SJCRH30 (cell line): ENCODE results near the gene CERS5. TPM values are rescaled to one million over a fixed set of nuclear protein-coding genes. Genes with fewer than 3 reads are reported as not detected.
A peak's percentile ranks its signal among the peaks of the same experiment; 100 is the strongest.

Source experiments
- DNase-seq, 2 experiments: peaks; one replicate each; pipeline ENCODE4 v3.0.0-alpha.2; 2015 to 2020
- H3K27ac ChIP-seq: fragments of 250-450 bp; sonication (Bioruptor Pico); 2 replicates; pipeline ENCODE4 v1.5.1; 2020; ENCODE audit warnings: mild to moderate bottlenecking, moderate library complexity
- H3K27me3 ChIP-seq: fragments of 250-450 bp; sonication (Bioruptor Pico); 2 replicates; pipeline ENCODE4 v1.5.1; 2020; ENCODE audit warnings: mild to moderate bottlenecking, moderate library complexity
- H3K36me3 ChIP-seq: fragments of 250-450 bp; sonication (Bioruptor Pico); 2 replicates; pipeline ENCODE4 v1.5.1; 2020; ENCODE audit warnings: mild to moderate bottlenecking, moderate library complexity
- H3K4me1 ChIP-seq: fragments of 250-450 bp; sonication (Bioruptor Pico); 2 replicates; pipeline ENCODE4 v1.5.1; 2020; ENCODE audit warnings: mild to moderate bottlenecking, moderate library complexity
- H3K4me3 ChIP-seq: fragments of 250-450 bp; sonication (Bioruptor Pico); 2 replicates; pipeline ENCODE4 v1.5.1; 2020; ENCODE audit warnings: mild to moderate bottlenecking, moderate library complexity
- H3K9me3 ChIP-seq: fragments of 250-450 bp; sonication (Bioruptor Pico); replicated peaks from 2 replicates; pipeline ENCODE4 v1.5.1; 2020; ENCODE audit warnings: mild to moderate bottlenecking, moderate library complexity
- total RNA-seq: library from RNA; depleted of rRNA; stranded (reverse); fragments of >200 nt; shearing (Covaris generic); gene quantifications from 2 replicates; pipeline ENCODE4 v1.2.3, GENCODE V29; 2014; rRNA removed

CERS5 gene
- 43.4 and 58.7 TPM in 2 replicates for total RNA-seq

- peaks cover 3% of the 10 kb centered on the region; the same call in 1 of the 2 replicates for H3K4me1 ChIP-seq
- H3K27me3 ChIP-seq, result no peaks in the 10 kb centered on the region
- 0 out of 2 replicates have a peak, but pooled peaks cover 2% of the 10 kb centered on the region for H3K9me3 ChIP-seq
- peak within 1 kb of the TSS; percentile 94 for H3K4me3 ChIP-seq
- H3K27ac ChIP-seq, result peak within 1 kb of the TSS; percentile 87
- DNase-seq, result peak; percentile 100
- no peaks in the 10 kb centered on the region for H3K36me3 ChIP-seq
These were observed at the start of gene CERS5 for GRCh38 chr12:50167049-50167828. Gene CERS5 (minus strand): TSS chr12:50167369. CDS start chr12:50167297, 72 bp downstream.

- H3K4me1 ChIP-seq, result peaks cover 6% of the 10 kb centered on the region; the same call in 1 of the 2 replicates
- H3K9me3 ChIP-seq, result no peaks in the 10 kb centered on the region
- H3K4me3 ChIP-seq, result no peak overlapping the region
- DNase-seq, result no peak
- H3K36me3 ChIP-seq, result peaks cover 4% of the 10 kb centered on the region
- no peak overlapping the region for H3K27ac ChIP-seq
- no peaks in the 10 kb centered on the region for H3K27me3 ChIP-seq
These were observed 47.9 kb upstream of the CERS5 start for GRCh38 chr12:50215033-50215432.

- no peak overlapping the region for H3K27ac ChIP-seq
- H3K9me3 ChIP-seq, result no peaks in the 10 kb centered on the region
- H3K36me3 ChIP-seq, result peaks cover 4% of the 10 kb centered on the region
- no peak for DNase-seq
- peaks cover 5% of the 10 kb centered on the region; the same call in 1 of the 2 replicates for H3K4me1 ChIP-seq
- H3K4me3 ChIP-seq, result no peak overlapping the region
- no peaks in the 10 kb centered on the region for H3K27me3 ChIP-seq
These were observed 46.8 kb upstream of the CERS5 start for GRCh38 chr12:50214018-50214417.

- peaks cover 4% of the 10 kb centered on the region for H3K36me3 ChIP-seq
- no peak overlapping the region for H3K4me3 ChIP-seq
- H3K27me3 ChIP-seq, result no peaks in the 10 kb centered on the region
- no peak overlapping the region for H3K27ac ChIP-seq
- H3K9me3 ChIP-seq, result no peaks in the 10 kb centered on the region
- no peak for DNase-seq
- H3K4me1 ChIP-seq, result peaks cover 5% of the 10 kb centered on the region; the same call in 1 of the 2 replicates
These were observed 46.3 kb upstream of the CERS5 start for GRCh38 chr12:50213439-50213838.

- no peak overlapping the region for H3K27ac ChIP-seq
- DNase-seq, result no peak
- H3K4me3 ChIP-seq, result no peak overlapping the region
- H3K9me3 ChIP-seq, result no peaks in the 10 kb centered on the region
- peaks cover 5% of the 10 kb centered on the region; the same call in 1 of the 2 replicates for H3K4me1 ChIP-seq
- H3K36me3 ChIP-seq, result peaks cover 5% of the 10 kb centered on the region; the same call in 1 of the 2 replicates
- no peaks in the 10 kb centered on the region for H3K27me3 ChIP-seq
These were observed 44.9 kb upstream of the CERS5 start for GRCh38 chr12:50212071-50212467.

- Histone ChIP-seq H3K36me3 (peaks cover 5% of the 10 kb centered on the region; the same call in 1 of the 2 replicates), H3K4me1 (peaks cover 5% of the 10 kb centered on the region; the same call in 1 of the 2 replicates), H3K4me3 (no peak overlapping the region), H3K9me3 (no peaks in the 10 kb centered on the region), H3K27me3 (no peaks in the 10 kb centered on the region), H3K27ac (no peak overlapping the region)
- no peak for DNase-seq
These were observed 44.4 kb upstream of the CERS5 start for GRCh38 chr12:50211392-50212070.

- H3K9me3 ChIP-seq, result no peaks in the 10 kb centered on the region
- no peak overlapping the region for H3K27ac ChIP-seq
- H3K4me1 ChIP-seq, result peaks cover 7% of the 10 kb centered on the region
- no peaks in the 10 kb centered on the region for H3K27me3 ChIP-seq
- no peak for DNase-seq
- no peak overlapping the region for H3K4me3 ChIP-seq
- peaks cover 24% of the 10 kb centered on the region for H3K36me3 ChIP-seq
These were observed 40.3 kb upstream of the CERS5 start for GRCh38 chr12:50207424-50207823.

- H3K4me3 ChIP-seq, result no peak overlapping the region
- no peaks in the 10 kb centered on the region for H3K9me3 ChIP-seq
- no peak overlapping the region for H3K27ac ChIP-seq
- H3K4me1 ChIP-seq, result peaks cover 18% of the 10 kb centered on the region
- peaks cover 32% of the 10 kb centered on the region for H3K36me3 ChIP-seq
- no peaks in the 10 kb centered on the region for H3K27me3 ChIP-seq
- no peak for DNase-seq
These were observed 38.5 kb upstream of the CERS5 start for GRCh38 chr12:50205648-50206047.

GRCh38 chr12:50203691-50204090, 36.5 kb upstream of the CERS5 start:
- no peak overlapping the region for H3K27ac ChIP-seq
- H3K4me1 ChIP-seq, result peaks cover 24% of the 10 kb centered on the region
- peaks cover 46% of the 10 kb centered on the region for H3K36me3 ChIP-seq
- no peaks in the 10 kb centered on the region for H3K9me3 ChIP-seq
- no peak for DNase-seq
- no peaks in the 10 kb centered on the region for H3K27me3 ChIP-seq
- no peak overlapping the region for H3K4me3 ChIP-seq

GRCh38 chr12:50201987-50202521, 34.9 kb upstream of the CERS5 start:
- Histone ChIP-seq H3K9me3 (no peaks in the 10 kb centered on the region), H3K36me3 (peaks cover 51% of the 10 kb centered on the region)

GRCh38 chr12:50200552-50201273, 33.5 kb upstream of the CERS5 start:
- peak overlapping the region; percentile 39 for H3K27ac ChIP-seq
- H3K27me3 ChIP-seq, result no peaks in the 10 kb centered on the region
- H3K36me3 ChIP-seq, result peaks cover 51% of the 10 kb centered on the region
- no peaks in the 10 kb centered on the region for H3K9me3 ChIP-seq
- peak in 1 of 2 experiments; percentile 41 for DNase-seq
- H3K4me1 ChIP-seq, result peaks cover 38% of the 10 kb centered on the region
- H3K4me3 ChIP-seq, result no peak overlapping the region

More at GRCh38 chr12:50201987-50202521, 34.9 kb upstream of the CERS5 start:
- no peaks in the 10 kb centered on the region for H3K27me3 ChIP-seq
- DNase-seq, result no peak
- no peak overlapping the region for H3K4me3 ChIP-seq
- peaks cover 28% of the 10 kb centered on the region for H3K4me1 ChIP-seq
- no peak overlapping the region for H3K27ac ChIP-seq

GRCh38 chr12:50198829-50199228, 31.7 kb upstream of the CERS5 start:
- H3K27me3 ChIP-seq, result no peaks in the 10 kb centered on the region
- no peak overlapping the region for H3K4me3 ChIP-seq
- no peak for DNase-seq
- peaks cover 45% of the 10 kb centered on the region for H3K4me1 ChIP-seq
- peaks cover 47% of the 10 kb centered on the region for H3K36me3 ChIP-seq
- no peaks in the 10 kb centered on the region for H3K9me3 ChIP-seq
- no peak overlapping the region for H3K27ac ChIP-seq

GRCh38 chr12:50197297-50197727, 30.1 kb upstream of the CERS5 start:
- no peak overlapping the region for H3K27ac ChIP-seq
- no peak overlapping the region for H3K4me3 ChIP-seq
- H3K27me3 ChIP-seq, result no peaks in the 10 kb centered on the region
- no peaks in the 10 kb centered on the region for H3K9me3 ChIP-seq
- H3K4me1 ChIP-seq, result peaks cover 50% of the 10 kb centered on the region
- peaks cover 49% of the 10 kb centered on the region for H3K36me3 ChIP-seq
- DNase-seq, result no peak

GRCh38 chr12:50196537-50196936, 29.4 kb upstream of the CERS5 start:
- Histone ChIP-seq H3K36me3 (peaks cover 52% of the 10 kb centered on the region), H3K27ac (peak overlapping the region; percentile 69), H3K4me3 (no peak overlapping the region), H3K27me3 (no peaks in the 10 kb centered on the region), H3K9me3 (no peaks in the 10 kb centered on the region), H3K4me1 (peaks cover 44% of the 10 kb centered on the region)
- no peak for DNase-seq
